A549 (cell line): Measurements from ENCODE around the gene SETD3. TPM values are rescaled to one million over a fixed set of nuclear protein-coding genes. Genes with fewer than 3 reads are reported as not detected.

Experiments used
- ATAC-seq, 2 experiments: fragments of 200-7000 bp in 1 of 2; fragments of >200 bp in 1 of 2; cut with Nextera tagmentation in 1 of 2; cut with Tn5 transposase in 1 of 2; 3 replicates each; pipeline versions ENCODE4 v1.8.0 to v1.9.1; 2018 to 2020; ENCODE audit warnings: mild to moderate bottlenecking in 1 of 2, moderate library complexity in 1 of 2
- CTCF ChIA-PET: fragments of 300-600 bp; sonication (Branson Sonifier 250); formaldehyde crosslinking; extraction: SDS; loops from one replicate; lab custom pipeline; 2021; ENCODE audit warnings: antibody characterized with exemption, inconsistent platforms; lab: Yijun Ruan, JAX
- POLR2A ChIA-PET: fragments of 350-600 bp; formaldehyde crosslinking; extraction: SDS; loops from one replicate; lab custom pipeline; 2021; ENCODE audit warnings: antibody characterized with exemption, inconsistent platforms; lab: Yijun Ruan, JAX
- DNase-seq, 2 experiments: peaks; one replicate each; pipeline versions ENCODE4 v3.0.0 to v3.0.0-alpha.2; 2011 to 2016; ENCODE audit warnings: low read depth in 1 of 2, low spot score in 1 of 2
- FAIRE-seq: peaks from 2 replicates; lab custom pipeline; 2011; peaks lifted over from hg19 to GRCh38; lab: Jason Lieb, UNC
- H3K27ac ChIP-seq, 2 experiments: fragments of >200 bp; sonication (Bioruptor Twin); formaldehyde crosslinking; 3 replicates each; pipeline ENCODE4 v1.5.1; 2016 to 2017
- H3K4me1 ChIP-seq: fragments of >200 bp; sonication (Bioruptor Twin); formaldehyde crosslinking; 3 replicates; pipeline ENCODE4 v1.6.1; 2016
- H3K4me2 ChIP-seq: fragments of >200 bp; sonication (Bioruptor Twin); formaldehyde crosslinking; 3 replicates; pipeline ENCODE4 v1.6.1; 2016
- H3K4me3 ChIP-seq: fragments of >200 bp; sonication (Bioruptor Twin); formaldehyde crosslinking; 3 replicates; pipeline ENCODE4 v1.5.1; 2016
- H3K9me3 ChIP-seq: fragments of >200 bp; sonication (Bioruptor Twin); formaldehyde crosslinking; 3 replicates; pipeline ENCODE4 v1.6.1; 2016
- CBX2 ChIP-seq: fragments of 200-600 bp; sonication (generic); IDR thresholded peaks from 2 replicates; pipeline ENCODE4 v1.6.1; 2016; ENCODE audit warnings: low read depth, mild to moderate bottlenecking, borderline replicate concordance
- CBX8 ChIP-seq: fragments of 200-600 bp; sonication (generic); IDR thresholded peaks from 2 replicates; pipeline ENCODE4 v1.6.1; 2016
- CHD4 ChIP-seq: fragments of 200-600 bp; sonication (generic); IDR thresholded peaks from 2 replicates; pipeline ENCODE4 v1.6.1; 2016; ENCODE audit warnings: antibody characterized with exemption, mild to moderate bottlenecking, borderline replicate concordance
- E2F6 ChIP-seq: IDR thresholded peaks from 2 replicates; pipeline ENCODE4 v1.6.1; 2012; ENCODE audit warnings: low read depth, borderline replicate concordance
- EHF ChIP-seq: fragments of 250-450 bp; sonication (Bioruptor Pico); IDR thresholded peaks from 2 replicates; pipeline ENCODE4 v1.5.0; 2020; ENCODE audit warnings: mild to moderate bottlenecking
- FOSB ChIP-seq: fragments of 250-450 bp; sonication (Bioruptor Pico); IDR thresholded peaks from 2 replicates; pipeline ENCODE4 v1.5.0; 2020; ENCODE audit warnings: mild to moderate bottlenecking, moderate library complexity
- FOSL2 ChIP-seq, 2 experiments: fragments of 450-650 bp in 1 of 2; fragments of >200 bp in 1 of 2; sonication (Bioruptor Twin) in 1 of 2; formaldehyde crosslinking; IDR thresholded peaks; 2 replicates each; pipeline versions ENCODE4 v1.5.0 to v1.6.1; 2016 to 2020; ENCODE audit warnings: mild to moderate bottlenecking in 1 of 2, moderate library complexity in 1 of 2
- HES2 ChIP-seq: fragments of >200 bp; sonication (Bioruptor Twin); formaldehyde crosslinking; IDR thresholded peaks from 2 replicates; pipeline ENCODE4 v1.6.1; 2016
- HOXB13 ChIP-seq: fragments of 250-450 bp; sonication (Bioruptor Pico); IDR thresholded peaks from 2 replicates; pipeline ENCODE4 v1.5.0; 2020; ENCODE audit warnings: low read depth, mild to moderate bottlenecking, moderate library complexity
- KDM1A ChIP-seq: fragments of 200-600 bp; sonication (generic); IDR thresholded peaks from 2 replicates; pipeline ENCODE4 v1.6.1; 2016; ENCODE audit warnings: low read depth, mild to moderate bottlenecking
- POLR2AphosphoS2 ChIP-seq: conservative IDR thresholded peaks from 2 replicates; pipeline ENCODE4 v1.6.1; 2012; ENCODE audit warnings: low read length, improper control_type of control experiment, inconsistent platforms
- RAD21 ChIP-seq, 2 experiments: fragments of >200 bp in 1 of 2; sonication (Bioruptor Twin) in 1 of 2; formaldehyde crosslinking in 1 of 2; IDR thresholded peaks in 1 of 2; conservative IDR thresholded peaks in 1 of 2; 2 replicates in 1 of 2; 3 replicates in 1 of 2; pipeline ENCODE4 v1.6.1; 2012 to 2018; ENCODE audit warnings: inconsistent platforms in 1 of 2
- RCOR1 ChIP-seq: fragments of 150-350 bp; IDR thresholded peaks from 2 replicates; pipeline ENCODE4 v1.6.1; 2014; ENCODE audit warnings: antibody characterized with exemption, low read length, low read depth
- RNF2 ChIP-seq: fragments of 200-600 bp; sonication (generic); IDR thresholded peaks from 2 replicates; pipeline ENCODE4 v1.6.1; 2016; ENCODE audit warnings: low read depth, mild to moderate bottlenecking, antibody characterized with exemption, moderate library complexity, borderline replicate concordance
- USF2 ChIP-seq: fragments of 450-650 bp; IDR thresholded peaks from 2 replicates; pipeline ENCODE4 v1.6.1; 2014; ENCODE audit warnings: antibody characterized with exemption
- ZNF302 ChIP-seq: fragments of 250-450 bp; sonication (Bioruptor Pico); IDR thresholded peaks from 2 replicates; pipeline ENCODE4 v1.9.0; 2021; ENCODE audit warnings: inconsistent platforms, mild to moderate bottlenecking, moderate library complexity
- WGBS: methylation state at CpG from one replicate; pipeline ENCODE4 v1.1.6; 2017; ENCODE audit errors: missing lambda C conversion rate; 5-methylcytosine and 5-hydroxymethylcytosine counted together
- polyA plus RNA-seq, 4 experiments: library from polyadenylated mRNA; depleted of rRNA in 3 of 4; stranded (reverse); fragments of >200 nt; fragmentation: RNase III in 1 of 4; extraction: RNeasy Plus Mini Kit Qiagen cat#74134 plus additional on column Dnase treatment in 1 of 4; gene quantifications; 2 replicates in 3 of 4; 3 replicates in 1 of 4; pipeline ENCODE4 v1.2.3, GENCODE V29; 2011 to 2017

Gene SETD3
- polyA plus RNA-seq, 2 of the 4 experiments (the other 2 are of a cell fraction), result 43.1 to 59.7 TPM

GRCh38 chr14:99352688-99353280 is 127.9 kb downstream of the SETD3 start (continued):
- no peak for TF ChIP-seq RAD21 (conservative IDR thresholded peaks at IDR 0.05 in 1 of 2, IDR thresholded peaks at IDR 0.05 in 1 of 2)
- TF ChIP-seq USF2, result no peak
- TF ChIP-seq ZNF302 (CRISPR knock-in tag), result no peak

- ATAC-seq (peak in 1 of 2 experiments; percentile 28; a peak in 2 of 6 replicates), FAIRE-seq (no peak), DNase-seq (peak in 1 of 2 experiments; percentile 14)
- CTCF ChIA-PET, result interaction anchor here (0.9 to 1.5 kb wide), 3 partner anchors 18 to 38 kb away, joined by 3 to 5 read pairs (median 4); no protein-coding TSS in a partner anchor
- no peak for TF ChIP-seq RCOR1
- TF ChIP-seq CBX2, result no peak
- TF ChIP-seq HES2, result no peak
- TF ChIP-seq HOXB13, result no peak
- no peak for TF ChIP-seq FOSB
- no peak for TF ChIP-seq KDM1A
- no peak for TF ChIP-seq E2F6
- TF ChIP-seq CBX8, result no peak
- no peak for TF ChIP-seq FOSL2 (IDR thresholded peaks at IDR 0.05)
- TF ChIP-seq FOSL2 (CRISPR knock-in tag; IDR thresholded peaks at IDR 0.05), result no peak
- TF ChIP-seq POLR2AphosphoS2, result no peak
- WGBS, result 45% methylated on average over 14 of the region's 14 CpGs
- no peak overlapping the region for H3K4me3 ChIP-seq
- POLR2A ChIA-PET, result no interaction called here
- no peaks in the 10 kb centered on the region for H3K9me3 ChIP-seq
- H3K4me2 ChIP-seq, result no peak overlapping the region
- no peaks in the 10 kb centered on the region for H3K4me1 ChIP-seq
- H3K27ac ChIP-seq, result no peak overlapping the region
These were observed 129.3 kb downstream of the SETD3 start for GRCh38 chr14:99351166-99352007.

GRCh38 chr14:99350751-99351150 is 129.9 kb downstream of the SETD3 start:
- TF ChIP-seq CBX2 (no peak), RNF2 (no peak), EHF (no peak), CHD4 (no peak), E2F6 (no peak), FOSL2 (IDR thresholded peaks at IDR 0.05) (no peak), FOSL2 (CRISPR knock-in tag; IDR thresholded peaks at IDR 0.05) (no peak)
- FAIRE-seq (no peak), DNase-seq (no peak), ATAC-seq (no peak)
- Histone ChIP-seq H3K4me1 (no peaks in the 10 kb centered on the region), H3K27ac (no peak overlapping the region), H3K4me3 (no peak overlapping the region), H3K4me2 (no peak overlapping the region), H3K9me3 (no peaks in the 10 kb centered on the region)
- ChIA-PET POLR2A (no interaction called here), CTCF (interaction anchor here (0.9 to 1.5 kb wide), 3 partner anchors 17 to 38 kb away, joined by 3 to 5 read pairs (median 4); no protein-coding TSS in a partner anchor)
- WGBS, result 73% methylated on average over 11 of the region's 12 CpGs
